ENCODE results near the gene MUC6.

DNA sequence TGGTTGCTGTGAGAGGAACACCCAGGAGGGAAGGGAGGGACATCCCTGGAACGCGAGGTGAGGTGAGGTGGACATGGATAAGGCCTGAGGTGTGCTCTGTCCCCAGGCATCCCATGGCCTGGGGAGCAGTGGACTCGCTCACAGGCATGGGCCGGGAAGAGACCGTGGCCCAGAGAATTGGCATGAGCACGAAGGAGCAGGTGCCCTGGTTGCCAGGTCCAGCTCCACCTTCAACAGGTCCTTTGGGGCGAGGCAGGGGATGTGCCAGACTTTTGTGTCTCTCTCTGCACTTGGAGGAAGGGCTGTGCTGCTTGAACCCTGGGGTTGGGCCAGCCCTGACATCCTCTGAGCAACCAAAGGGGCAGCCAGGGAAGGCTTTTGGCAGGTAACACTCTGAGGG, 21.5 kb downstream of the MUC6 start:
- TF ChIP-seq, protein P1, sequence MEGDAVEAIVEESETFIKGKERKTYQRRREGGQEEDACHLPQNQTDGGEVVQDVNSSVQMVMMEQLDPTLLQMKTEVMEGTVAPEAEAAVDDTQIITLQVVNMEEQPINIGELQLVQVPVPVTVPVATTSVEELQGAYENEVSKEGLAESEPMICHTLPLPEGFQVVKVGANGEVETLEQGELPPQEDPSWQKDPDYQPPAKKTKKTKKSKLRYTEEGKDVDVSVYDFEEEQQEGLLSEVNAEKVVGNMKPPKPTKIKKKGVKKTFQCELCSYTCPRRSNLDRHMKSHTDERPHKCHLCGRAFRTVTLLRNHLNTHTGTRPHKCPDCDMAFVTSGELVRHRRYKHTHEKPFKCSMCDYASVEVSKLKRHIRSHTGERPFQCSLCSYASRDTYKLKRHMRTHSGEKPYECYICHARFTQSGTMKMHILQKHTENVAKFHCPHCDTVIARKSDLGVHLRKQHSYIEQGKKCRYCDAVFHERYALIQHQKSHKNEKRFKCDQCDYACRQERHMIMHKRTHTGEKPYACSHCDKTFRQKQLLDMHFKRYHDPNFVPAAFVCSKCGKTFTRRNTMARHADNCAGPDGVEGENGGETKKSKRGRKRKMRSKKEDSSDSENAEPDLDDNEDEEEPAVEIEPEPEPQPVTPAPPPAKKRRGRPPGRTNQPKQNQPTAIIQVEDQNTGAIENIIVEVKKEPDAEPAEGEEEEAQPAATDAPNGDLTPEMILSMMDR (IDR thresholded peaks at IDR 0.05 in 4 of 5, conservative IDR thresholded peaks at IDR 0.05 in 1 of 5): no peak
- no peak for TF ChIP-seq POLR2A (IDR thresholded peaks at IDR 0.05)
